Measurements from ENCODE around the gene PRMT3. TPM values are rescaled to one million over a fixed set of nuclear protein-coding genes. Genes with fewer than 3 reads are reported as not detected.

The PRMT3 gene
- total and polyA plus RNA-seq, 2 of the 13 experiments (the other 11 are each of a cell fraction or from before 2014, with no cell fraction given): 9.1 to 27.7 TPM

DNA sequence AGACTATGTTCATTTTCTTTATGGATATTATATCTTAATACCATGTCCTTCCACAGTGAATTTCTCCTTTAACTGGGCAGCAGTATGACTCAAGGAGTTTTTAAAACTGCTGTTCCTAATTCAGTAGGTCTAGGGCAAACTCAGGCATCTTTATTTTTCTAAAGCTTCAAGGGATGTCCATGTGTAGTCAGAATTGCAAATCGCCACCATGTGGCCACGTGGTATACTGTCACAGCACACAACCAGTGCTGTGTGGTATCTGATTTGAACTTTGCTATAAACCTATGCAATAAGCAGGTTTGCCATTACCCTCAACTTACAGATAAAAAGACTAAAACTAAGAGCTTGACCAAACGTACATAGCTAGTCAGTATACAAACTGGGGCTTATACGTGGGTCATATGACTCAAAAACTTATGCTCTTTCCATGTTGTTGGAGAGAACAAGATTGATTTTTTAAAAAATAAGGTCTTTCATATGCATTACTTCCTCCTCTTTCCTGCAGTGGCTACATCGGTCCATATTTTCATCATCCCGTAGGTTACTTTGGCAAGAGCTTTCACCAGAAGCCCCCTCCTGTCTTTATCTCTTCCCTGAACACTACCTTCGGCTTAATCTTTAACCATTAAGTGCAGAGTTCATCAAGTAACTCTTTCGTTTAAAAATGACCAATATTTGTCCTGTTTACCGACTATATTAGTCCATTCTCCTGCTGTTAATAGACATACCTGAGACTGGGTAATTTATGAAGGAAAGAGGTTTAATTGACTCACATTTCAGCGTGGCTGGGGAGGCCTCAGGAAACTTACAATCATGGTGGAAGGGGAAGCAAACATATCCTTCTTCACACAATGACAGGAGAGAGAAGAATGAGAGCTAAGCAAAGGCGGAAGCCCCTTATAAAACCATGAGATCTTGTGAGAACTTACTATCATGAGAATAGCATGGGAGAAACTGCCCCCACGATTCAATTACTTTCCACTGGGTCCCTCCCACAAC, 32.0 kb upstream of the PRMT3 start (continued):
- TF ChIP-seq AFF4 (CRISPR knock-in tag; IDR thresholded peaks at IDR 0.05) (no peak), HNRNPUL1 (IDR thresholded peaks at IDR 0.05; ENCODE audit: low read depth, low read length) (0 out of 2 replicates have a peak, but pooled peaks have one; percentile 24), SMC3 (IDR thresholded peaks at IDR 0.05; ENCODE audit: low read length) (0 out of 2 replicates have a peak, but pooled peaks have one; percentile 54), FOXA3 (CRISPR knock-in tag; IDR thresholded peaks at IDR 0.05) (peak; percentile 54; the same call in 1 of the 2 replicates), NFYB (CRISPR knock-in tag; IDR thresholded peaks at IDR 0.05) (no peak), KDM6A (CRISPR knock-in tag; IDR thresholded peaks at IDR 0.05; ENCODE audit: low read depth) (peak; percentile 58; the same call in 1 of the 2 replicates), CEBPB (IDR thresholded peaks at IDR 0.05; ENCODE audit: borderline replicate concordance, low read depth, low read length) (peak; percentile 52; the same call in 1 of the 2 replicates), FOXJ3 (CRISPR knock-in tag; IDR thresholded peaks at IDR 0.05; ENCODE audit: borderline replicate concordance) (no peak; the same call in 1 of the 2 replicates), CREM (IDR thresholded peaks at IDR 0.05) (no peak), CREM (CRISPR knock-in tag; IDR thresholded peaks at IDR 0.05) (no peak), GATA4 (IDR thresholded peaks at IDR 0.05; ENCODE audit: borderline replicate concordance, low read depth) (no peak), ZMYM2 (CRISPR knock-in tag; IDR thresholded peaks at IDR 0.05) (no peak), ZBTB34 (CRISPR knock-in tag; IDR thresholded peaks at IDR 0.05) (0 out of 2 replicates have a peak, but pooled peaks have one; percentile 50)
- TF ChIP-seq, protein P1, sequence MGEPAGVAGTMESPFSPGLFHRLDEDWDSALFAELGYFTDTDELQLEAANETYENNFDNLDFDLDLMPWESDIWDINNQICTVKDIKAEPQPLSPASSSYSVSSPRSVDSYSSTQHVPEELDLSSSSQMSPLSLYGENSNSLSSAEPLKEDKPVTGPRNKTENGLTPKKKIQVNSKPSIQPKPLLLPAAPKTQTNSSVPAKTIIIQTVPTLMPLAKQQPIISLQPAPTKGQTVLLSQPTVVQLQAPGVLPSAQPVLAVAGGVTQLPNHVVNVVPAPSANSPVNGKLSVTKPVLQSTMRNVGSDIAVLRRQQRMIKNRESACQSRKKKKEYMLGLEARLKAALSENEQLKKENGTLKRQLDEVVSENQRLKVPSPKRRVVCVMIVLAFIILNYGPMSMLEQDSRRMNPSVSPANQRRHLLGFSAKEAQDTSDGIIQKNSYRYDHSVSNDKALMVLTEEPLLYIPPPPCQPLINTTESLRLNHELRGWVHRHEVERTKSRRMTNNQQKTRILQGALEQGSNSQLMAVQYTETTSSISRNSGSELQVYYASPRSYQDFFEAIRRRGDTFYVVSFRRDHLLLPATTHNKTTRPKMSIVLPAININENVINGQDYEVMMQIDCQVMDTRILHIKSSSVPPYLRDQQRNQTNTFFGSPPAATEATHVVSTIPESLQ (CRISPR knock-in tag; conservative IDR thresholded peaks at IDR 0.05): no peak
- TF ChIP-seq, protein P2, sequence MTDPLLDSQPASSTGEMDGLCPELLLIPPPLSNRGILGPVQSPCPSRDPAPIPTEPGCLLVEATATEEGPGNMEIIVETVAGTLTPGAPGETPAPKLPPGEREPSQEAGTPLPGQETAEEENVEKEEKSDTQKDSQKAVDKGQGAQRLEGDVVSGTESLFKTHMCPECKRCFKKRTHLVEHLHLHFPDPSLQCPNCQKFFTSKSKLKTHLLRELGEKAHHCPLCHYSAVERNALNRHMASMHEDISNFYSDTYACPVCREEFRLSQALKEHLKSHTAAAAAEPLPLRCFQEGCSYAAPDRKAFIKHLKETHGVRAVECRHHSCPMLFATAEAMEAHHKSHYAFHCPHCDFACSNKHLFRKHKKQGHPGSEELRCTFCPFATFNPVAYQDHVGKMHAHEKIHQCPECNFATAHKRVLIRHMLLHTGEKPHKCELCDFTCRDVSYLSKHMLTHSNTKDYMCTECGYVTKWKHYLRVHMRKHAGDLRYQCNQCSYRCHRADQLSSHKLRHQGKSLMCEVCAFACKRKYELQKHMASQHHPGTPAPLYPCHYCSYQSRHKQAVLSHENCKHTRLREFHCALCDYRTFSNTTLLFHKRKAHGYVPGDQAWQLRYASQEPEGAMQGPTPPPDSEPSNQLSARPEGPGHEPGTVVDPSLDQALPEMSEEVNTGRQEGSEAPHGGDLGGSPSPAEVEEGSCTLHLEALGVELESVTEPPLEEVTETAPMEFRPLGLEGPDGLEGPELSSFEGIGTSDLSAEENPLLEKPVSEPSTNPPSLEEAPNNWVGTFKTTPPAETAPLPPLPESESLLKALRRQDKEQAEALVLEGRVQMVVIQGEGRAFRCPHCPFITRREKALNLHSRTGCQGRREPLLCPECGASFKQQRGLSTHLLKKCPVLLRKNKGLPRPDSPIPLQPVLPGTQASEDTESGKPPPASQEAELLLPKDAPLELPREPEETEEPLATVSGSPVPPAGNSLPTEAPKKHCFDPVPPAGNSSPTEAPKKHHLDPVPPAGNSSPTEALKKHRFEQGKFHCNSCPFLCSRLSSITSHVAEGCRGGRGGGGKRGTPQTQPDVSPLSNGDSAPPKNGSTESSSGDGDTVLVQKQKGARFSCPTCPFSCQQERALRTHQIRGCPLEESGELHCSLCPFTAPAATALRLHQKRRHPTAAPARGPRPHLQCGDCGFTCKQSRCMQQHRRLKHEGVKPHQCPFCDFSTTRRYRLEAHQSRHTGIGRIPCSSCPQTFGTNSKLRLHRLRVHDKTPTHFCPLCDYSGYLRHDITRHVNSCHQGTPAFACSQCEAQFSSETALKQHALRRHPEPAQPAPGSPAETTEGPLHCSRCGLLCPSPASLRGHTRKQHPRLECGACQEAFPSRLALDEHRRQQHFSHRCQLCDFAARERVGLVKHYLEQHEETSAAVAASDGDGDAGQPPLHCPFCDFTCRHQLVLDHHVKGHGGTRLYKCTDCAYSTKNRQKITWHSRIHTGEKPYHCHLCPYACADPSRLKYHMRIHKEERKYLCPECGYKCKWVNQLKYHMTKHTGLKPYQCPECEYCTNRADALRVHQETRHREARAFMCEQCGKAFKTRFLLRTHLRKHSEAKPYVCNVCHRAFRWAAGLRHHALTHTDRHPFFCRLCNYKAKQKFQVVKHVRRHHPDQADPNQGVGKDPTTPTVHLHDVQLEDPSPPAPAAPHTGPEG (CRISPR knock-in tag; IDR thresholded peaks at IDR 0.05): no peak
